ENCODE data around the gene EML4.
A peak's percentile ranks its signal among the peaks of the same experiment; 100 is the strongest.
"Not testable (repeated sequence)": the region's sequence is repeated elsewhere in the genome, so short reads cannot be mapped to it uniquely, and the experiment has no call there.

The EML4 gene

DNA sequence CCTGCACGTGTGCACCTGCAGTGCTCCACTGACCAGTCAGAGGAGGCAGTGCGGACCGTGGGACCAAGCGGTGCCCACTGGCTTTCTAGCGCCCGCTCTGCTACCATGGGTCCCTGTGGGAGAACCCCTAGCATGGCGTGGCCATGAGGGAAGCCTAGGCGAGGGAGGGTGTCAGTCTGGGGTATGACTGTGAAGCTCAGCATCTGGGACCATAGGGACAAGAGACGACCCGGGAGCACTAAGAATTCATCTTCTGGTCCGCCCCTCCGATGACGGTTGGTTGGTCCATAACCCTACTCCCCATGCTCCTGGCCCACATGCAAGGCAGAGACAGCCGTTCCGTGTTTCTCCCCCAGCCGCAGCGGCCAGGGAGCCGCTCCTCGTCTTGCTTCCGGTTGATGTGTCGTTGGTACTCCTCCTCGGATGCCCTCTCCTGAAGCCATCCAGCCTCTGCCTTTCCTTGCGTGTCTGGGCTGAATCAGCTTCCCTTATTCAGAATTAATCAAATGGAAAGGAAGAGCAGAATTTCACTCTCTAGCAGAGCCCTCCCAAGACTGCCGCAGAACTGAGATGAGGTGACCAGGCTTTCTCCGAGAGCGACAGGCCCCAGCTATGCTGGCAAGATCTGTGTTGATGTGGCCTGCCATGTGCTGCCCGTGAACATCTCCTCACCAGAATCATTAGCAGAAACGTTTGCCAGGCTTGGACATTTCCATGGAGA lies 168.9 kb downstream of the EML4 start:
- DNase-seq = no peak

DNA sequence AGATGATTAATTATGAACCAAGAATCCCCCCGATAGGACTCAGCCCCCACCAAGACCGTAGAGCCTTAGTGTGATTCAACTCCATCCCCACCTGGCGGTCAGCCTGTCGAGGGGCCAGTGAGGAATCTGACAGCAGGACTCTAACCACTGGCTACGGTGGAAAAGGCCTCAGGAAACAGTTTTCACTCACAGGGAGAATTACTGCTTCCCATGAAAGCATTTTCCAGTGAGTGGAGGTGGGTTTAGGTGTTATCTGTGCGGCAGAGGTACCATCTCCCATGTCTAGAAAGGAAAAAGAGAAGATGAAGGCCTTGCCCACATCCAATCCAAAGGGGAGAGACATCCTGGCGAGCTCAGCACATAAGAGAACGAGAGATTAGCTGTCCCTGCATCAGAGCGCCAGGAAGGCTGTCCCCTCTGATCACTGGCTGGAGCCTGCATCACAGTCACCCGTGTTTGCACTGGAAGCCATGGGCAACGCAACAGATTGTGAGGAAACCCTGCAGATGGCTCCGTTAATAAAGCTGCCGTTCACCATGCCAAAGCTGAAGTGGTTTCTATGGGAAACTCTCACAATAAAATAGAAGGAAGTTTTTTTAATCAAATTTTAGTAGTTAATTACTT lies 169.5 kb downstream of the EML4 start:
- DNase-seq = no peak

DNA sequence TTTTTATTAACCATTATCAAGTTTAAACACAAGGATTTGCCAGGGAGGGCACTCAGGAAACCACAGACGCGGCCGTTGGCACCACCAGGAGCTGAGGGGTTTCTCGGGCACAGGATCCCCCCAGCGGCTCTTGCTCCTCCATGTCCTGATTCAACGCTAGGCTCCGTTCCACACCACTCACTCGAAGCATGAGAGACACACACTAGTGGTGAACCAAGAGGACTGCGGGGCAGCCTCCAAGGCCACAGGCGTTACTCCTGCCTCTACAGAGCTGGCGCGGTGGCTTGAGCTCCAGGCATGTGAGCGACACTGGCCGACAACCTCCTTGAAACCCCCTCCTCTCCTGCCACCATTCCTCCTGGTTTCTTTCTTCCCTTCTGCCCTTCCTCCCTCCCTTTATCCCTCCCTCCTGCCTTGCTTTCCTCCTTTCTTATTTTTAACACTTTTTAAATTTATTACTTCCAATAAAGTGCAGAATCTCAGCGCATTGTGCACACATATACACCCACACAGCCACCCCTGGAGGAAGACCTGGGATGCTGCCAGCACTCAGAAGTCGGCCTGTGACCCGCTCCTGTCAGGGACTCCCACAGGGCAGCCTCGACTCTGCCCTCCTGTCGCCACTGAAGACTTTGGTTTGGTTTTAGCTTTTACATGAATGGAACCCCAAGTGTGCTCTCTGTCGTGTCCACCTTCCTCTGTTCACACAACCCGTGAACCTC lies 170.2 kb downstream of the EML4 start:
- no peak for DNase-seq

DNA sequence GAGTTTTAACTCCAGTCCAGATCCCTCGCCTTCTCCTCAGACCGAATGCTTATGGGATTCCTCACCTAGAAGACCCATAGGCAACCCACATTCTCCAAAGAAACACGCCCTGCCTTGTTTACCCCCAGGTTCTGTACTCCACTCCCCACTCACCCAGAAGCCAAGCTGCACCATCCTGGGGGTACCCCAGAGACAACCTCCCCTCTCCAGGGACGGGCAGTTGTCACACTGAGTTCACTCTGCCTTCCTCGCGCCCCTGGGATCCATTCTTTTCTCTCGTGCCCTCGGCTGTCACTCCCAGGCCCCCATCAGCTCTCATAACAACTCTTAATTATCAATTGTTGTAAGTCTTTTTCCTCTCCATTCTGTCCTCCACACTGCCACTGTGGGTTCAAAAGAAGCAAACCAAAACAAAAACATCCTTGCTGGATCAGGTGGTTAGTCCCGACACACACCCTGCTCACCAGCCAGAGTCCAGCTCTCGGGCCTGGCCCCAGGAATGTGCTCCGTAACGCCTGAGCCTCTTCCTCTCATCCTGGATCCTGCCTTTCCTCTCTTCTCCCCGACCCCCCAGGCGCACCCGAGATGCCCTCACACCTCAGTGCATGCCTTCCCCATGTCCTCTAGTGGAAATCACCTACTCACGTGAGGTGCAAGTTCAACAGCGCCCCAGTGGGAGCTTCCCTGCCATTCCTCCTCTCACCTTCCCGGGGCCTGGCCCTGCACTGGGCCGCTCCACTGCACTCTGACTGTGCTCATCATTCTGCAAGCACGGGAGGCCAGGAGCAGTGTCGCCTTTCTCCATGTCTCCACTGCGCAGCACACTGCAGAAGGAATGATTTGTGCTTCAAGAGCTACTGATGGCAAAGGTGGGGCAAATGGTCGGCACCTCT lies 171.1 kb downstream of the EML4 start:
- DNase-seq = no peak

DNA sequence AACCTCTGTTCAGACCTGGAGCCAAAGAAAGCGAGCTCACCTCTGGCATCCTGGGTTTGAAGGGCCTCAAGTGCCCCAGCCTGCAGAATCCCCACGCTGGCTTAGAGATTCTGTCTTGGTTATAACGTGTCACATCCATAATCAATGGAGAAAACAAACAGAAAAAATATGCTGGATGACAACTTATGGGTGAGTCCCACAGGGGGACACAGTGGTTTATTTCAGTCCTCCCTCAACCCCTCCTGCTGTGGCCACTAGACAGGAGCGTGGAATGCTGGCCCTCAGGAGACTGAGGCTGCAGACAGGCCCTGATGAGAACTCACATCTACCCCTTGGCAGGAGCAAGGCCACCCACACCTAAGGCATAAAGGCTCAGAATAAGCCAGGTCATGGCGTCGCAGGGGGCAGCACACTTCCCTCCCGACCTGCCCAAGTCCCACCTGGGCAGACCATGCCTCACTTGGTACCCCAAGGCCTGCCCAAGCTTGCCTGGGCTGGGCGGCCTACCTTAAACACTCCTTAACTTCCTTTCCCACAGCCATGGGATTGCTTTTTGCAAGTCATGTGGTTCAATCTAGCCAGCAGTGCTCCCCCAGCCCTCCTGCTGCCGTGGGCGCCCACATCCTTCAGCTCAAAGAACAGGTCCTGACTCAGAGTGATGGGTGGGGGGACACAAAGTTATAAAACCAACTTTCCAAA lies 171.9 kb downstream of the EML4 start:
- no peak for DNase-seq

DNA sequence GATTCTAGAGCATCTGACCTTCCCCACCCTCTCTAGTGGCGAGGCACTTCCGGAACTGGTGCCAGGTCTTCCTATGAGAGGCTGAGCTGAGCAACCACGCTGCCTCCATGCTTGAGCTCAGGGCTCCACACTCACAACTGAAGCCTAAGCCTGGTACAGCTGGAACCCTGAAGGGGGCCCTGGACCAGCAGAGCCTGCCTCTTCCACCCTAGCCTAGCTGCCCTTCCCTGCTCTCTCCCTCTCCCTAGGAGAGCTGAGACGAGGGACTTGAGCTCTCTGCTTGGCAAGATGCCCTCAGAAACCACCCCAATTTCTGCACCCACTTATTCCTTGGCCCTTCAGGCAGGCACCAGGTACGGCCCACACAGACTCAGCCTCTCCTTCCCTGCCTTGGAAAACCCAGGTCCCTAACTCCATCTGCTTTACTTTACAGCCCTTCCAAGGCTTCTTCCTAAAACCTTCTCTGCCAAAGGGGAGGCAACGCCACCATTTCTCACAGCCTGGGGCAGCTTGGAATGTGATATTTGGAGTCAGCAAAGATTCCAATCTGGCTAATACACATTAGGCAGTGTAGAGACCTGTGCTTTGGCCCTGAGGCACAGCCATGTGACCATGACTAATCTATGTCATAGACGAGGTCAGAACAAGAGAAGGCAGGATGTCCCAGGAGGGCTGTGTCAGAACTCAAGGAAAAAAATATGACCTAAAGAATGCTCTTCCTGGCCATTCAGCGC lies 173.1 kb downstream of the EML4 start:
- DNase-seq = no peak

- DNase-seq = no peak
Measured at GRCh38 chr2:42342795-42343241, 173.7 kb downstream of the EML4 start.

GRCh38 chr2:42345986-42346385 lies 176.8 kb downstream of the EML4 start:
- DNase-seq = no peak

DNA sequence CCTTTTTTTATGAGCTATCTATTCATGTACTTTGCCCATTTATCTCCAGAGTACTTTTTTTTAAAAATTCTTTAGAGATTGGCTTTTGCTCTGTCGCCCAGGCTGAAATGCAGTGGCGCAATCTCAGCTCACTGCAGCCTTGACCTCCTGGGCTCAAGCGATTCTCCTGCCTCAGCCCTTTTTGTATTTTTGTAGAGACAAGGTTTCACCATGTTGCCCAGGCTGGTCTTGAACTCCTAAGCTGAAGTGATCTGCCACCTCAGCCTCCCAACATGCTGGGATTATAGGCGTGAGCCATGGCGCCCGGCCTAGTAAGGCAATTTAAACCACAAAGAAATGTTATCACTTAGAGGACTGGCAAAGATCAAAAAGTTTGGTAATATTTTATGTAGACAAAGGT lies 177.7 kb downstream of the EML4 start:
- DNase-seq = not testable (repeated sequence)

- not testable (repeated sequence) for DNase-seq
Measured at GRCh38 chr2:42347518-42347917, 178.4 kb downstream of the EML4 start.

GRCh38 chr2:42348113-42348805 lies 179.1 kb downstream of the EML4 start:
- no peak for DNase-seq

- no peak for DNase-seq
Measured at GRCh38 chr2:42350434-42351063, 181.4 kb downstream of the EML4 start.

DNA sequence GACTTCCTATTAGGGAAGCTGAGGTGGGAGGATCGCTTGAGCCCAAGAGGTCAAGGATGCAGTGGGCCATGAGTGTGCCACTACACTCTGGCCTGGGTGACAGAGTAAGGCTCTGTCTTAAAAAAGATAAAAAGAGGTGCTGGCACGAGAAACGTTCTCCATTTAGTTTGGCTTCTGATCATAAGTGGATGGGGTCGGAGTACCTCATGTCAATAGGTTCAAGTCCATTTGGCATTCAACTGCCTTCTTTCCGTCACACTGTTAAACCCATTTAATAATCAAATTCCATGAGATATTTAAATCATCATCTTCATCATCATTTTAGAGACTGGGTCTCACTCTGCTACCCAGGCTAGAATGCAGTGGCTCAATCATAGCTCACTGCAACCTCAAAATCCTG lies 182.7 kb downstream of the EML4 start:
- DNase-seq = no peak

DNA sequence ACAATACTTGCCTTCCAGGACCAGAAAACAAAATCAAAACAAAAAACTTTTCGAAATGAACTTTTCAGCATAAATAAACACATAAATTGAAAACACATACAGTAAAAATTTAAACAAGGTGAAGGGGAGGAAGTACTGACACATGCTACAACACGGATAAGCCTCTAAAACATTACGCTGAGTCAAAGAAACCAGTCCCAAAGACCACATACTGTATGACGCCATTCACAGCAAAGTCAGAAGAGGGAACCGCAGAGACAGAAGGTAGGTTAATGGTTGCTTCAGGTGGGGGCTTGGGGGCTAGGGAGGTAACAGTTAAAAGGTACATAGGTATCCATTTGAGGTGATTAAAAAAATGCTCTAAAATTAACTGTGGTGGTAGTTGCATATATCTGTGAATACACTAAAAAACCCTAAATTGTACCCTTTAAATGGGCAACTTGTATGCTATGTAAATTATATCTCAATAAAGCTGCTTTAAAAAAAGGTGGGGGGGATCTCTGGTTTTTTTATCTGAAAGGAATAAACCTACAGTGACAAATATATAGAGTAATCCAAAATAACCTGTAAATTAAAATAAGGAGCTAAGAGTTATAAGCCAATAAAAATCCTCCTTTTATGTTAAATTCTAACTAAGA lies 184.8 kb downstream of the EML4 start:
- DNase-seq = no peak

GRCh38 chr2:42359304-42359964 lies 190.3 kb downstream of the EML4 start:
- no peak for DNase-seq

GRCh38 chr2:42359965-42360483 lies 190.9 kb downstream of the EML4 start:
- DNase-seq = no peak

GRCh38 chr2:42360493-42360889 lies 191.3 kb downstream of the EML4 start:
- no peak for DNase-seq

- peak; percentile 96 for DNase-seq
Measured at GRCh38 chr2:42360890-42361727, 192.0 kb downstream of the EML4 start, which contains the start of gene COX7A2L. TSS of gene COX7A2L (minus strand) at chr2:42361217. CDS start at chr2:42361161, 56 bp downstream.
